ENCODE results near the gene SUPT3H.

Gene SUPT3H

DNA sequence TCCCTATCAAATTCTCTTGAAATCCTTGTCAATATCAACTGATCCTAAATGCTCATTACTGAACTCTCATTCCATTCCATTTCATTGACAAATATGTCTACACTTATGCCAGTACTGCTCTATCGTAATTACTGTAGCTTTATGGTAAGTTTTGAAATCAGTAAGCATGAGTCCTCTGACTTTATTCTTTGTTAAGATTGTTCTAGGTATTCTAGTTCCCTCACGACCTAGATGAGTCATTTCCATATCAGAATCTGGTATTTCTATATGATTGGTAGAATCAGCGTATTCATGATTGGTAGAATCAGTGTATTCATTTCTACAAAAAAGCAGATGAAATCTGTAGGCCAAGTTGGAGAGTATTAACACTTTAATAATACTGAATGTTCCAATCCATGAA lies 368.2 kb downstream of the SUPT3H start:
- H3K4me3 ChIP-seq (ENCODE audit: low read depth, low read length) = no peak overlapping the region
- TF ChIP-seq, protein P1, sequence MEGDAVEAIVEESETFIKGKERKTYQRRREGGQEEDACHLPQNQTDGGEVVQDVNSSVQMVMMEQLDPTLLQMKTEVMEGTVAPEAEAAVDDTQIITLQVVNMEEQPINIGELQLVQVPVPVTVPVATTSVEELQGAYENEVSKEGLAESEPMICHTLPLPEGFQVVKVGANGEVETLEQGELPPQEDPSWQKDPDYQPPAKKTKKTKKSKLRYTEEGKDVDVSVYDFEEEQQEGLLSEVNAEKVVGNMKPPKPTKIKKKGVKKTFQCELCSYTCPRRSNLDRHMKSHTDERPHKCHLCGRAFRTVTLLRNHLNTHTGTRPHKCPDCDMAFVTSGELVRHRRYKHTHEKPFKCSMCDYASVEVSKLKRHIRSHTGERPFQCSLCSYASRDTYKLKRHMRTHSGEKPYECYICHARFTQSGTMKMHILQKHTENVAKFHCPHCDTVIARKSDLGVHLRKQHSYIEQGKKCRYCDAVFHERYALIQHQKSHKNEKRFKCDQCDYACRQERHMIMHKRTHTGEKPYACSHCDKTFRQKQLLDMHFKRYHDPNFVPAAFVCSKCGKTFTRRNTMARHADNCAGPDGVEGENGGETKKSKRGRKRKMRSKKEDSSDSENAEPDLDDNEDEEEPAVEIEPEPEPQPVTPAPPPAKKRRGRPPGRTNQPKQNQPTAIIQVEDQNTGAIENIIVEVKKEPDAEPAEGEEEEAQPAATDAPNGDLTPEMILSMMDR (IDR thresholded peaks at IDR 0.05; ENCODE audit: insufficient read depth, low read depth, low read length, missing control alignments) = no peak
- peak; percentile 10 for DNase-seq (ENCODE audit: low read depth)

DNA sequence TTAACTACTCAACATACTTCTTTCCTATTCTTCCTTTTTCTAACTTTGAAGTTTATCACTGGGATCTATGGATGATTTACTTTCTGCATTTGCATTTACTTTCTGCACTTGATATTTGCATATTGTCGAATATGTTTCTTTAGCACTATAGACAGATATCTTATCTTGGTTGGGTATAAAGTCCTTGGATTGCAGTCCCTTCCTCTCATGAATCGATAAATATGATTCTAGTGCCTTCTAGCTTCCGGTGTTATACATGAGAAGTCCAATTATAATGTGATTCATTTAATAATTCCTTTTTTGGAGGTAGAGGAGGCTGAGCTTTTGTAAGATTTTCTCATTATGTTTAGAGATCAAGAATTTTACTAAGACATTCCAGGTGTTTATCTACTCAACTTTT lies 370.8 kb downstream of the SUPT3H start:
- TF ChIP-seq, protein P1 (IDR thresholded peaks at IDR 0.05; ENCODE audit: insufficient read depth, low read depth, low read length, missing control alignments) = no peak

DNA sequence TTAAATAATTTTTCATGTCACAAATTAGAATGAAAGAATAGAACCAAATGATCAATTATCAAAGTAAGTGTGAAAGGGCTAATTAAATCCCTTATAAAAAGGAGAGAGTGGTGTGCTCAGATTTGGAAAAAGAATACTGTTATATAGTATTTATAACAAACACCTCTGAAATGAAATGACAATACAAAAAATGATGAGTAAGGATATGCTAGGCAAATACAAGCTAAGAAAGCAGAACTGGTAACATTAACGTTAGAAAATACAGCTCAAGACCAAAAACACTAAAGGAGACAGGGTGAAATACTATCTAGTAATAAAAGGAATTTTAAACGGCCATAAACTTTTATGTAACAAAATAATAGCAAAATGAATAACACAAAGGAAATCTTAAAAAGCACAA lies 373.8 kb downstream of the SUPT3H start:
- no peak overlapping the region for H3K4me3 ChIP-seq (ENCODE audit: low read depth, low read length)
- TF ChIP-seq, protein P1 (IDR thresholded peaks at IDR 0.05; ENCODE audit: insufficient read depth, low read depth, low read length, missing control alignments) = no peak
- DNase-seq (ENCODE audit: low read depth) = no peak

More for the DNA sequence above, 370.8 kb downstream of the SUPT3H start:
- no peak overlapping the region for H3K4me3 ChIP-seq (ENCODE audit: low read depth, low read length)
- DNase-seq (ENCODE audit: low read depth) = no peak

DNA sequence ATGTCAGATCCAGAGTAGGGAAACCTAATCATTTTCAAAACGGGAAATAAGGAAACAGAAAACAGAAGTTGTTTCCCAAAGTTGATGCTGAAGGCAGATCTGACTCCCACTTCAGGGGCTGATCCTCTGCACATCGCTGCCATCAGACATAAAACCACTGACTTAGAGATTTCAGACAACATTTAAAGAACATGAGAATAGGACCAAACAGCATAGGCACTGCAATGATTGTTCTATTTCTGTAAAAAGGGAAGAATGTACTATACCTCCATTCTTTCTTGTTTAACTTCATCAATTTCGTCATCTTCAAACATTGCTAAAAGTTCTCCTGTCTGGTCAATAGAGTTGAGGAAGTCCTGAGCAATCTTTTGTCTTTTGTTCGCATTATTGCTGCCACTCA lies 374.3 kb downstream of the SUPT3H start:
- no peak for DNase-seq (ENCODE audit: low read depth)
- TF ChIP-seq, protein P1 (IDR thresholded peaks at IDR 0.05; ENCODE audit: insufficient read depth, low read depth, low read length, missing control alignments) = no peak
- no peak overlapping the region for H3K4me3 ChIP-seq (ENCODE audit: low read depth, low read length)

DNA sequence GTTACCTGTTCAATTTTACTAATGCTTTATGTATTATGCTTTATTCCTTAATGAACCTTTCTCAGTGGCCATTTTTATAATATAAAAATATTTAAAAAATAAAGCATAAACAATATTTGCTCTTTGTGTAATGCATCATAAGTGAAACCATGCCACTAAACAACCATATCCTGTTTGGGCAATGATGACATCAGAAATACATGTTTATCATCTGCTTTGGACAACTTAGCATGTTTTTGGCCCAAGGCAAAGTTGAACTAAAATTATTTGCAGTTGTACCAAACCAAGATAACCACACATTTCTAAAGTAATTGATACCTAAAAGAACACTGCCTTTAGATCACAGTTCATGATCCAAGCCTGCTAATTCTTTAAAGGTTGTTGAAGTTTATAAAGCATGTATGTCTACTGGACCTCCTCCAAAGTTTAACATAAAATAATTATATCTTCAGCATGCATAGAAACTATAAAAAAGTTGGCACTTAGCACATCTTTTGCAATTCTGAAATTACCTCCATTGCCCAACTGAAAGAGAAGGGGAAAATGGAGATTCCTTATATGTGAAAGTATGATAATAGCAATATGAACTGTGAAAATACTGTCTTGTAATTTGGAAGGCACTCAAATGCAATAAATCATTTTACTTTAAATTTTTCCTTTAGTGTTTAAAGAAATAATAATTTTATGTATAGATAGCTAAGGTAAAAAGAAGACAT lies 375.2 kb downstream of the SUPT3H start:
- H3K4me3 ChIP-seq (ENCODE audit: low read depth, low read length) = no peak overlapping the region
- peak; percentile 27 for DNase-seq (ENCODE audit: low read depth)
- TF ChIP-seq, protein P1 (IDR thresholded peaks at IDR 0.05; ENCODE audit: insufficient read depth, low read depth, low read length, missing control alignments) = no peak

DNA sequence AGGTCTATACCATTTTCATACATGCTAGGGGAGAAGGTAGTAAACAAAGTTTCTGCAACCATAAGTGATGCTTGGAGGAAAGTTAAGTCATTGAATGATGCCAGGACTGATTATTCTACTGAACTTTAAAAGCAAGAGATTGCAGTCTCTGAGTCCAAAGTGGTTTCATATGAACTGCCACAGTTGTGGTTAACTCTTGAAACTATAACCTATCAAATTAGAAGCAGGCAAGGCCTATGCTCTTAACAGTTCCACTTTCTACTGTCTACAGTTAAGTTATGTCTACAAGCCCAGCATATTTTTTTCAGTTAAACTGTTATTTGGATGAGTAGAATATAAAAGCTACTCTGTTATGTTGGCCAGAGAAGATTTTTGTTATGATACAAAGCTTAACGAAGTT lies 376.1 kb downstream of the SUPT3H start:
- H3K4me3 ChIP-seq (ENCODE audit: low read depth, low read length) = no peak overlapping the region
- peak; percentile 83 for DNase-seq (ENCODE audit: low read depth)
- TF ChIP-seq, protein P1 (IDR thresholded peaks at IDR 0.05; ENCODE audit: insufficient read depth, low read depth, low read length, missing control alignments) = no peak

DNA sequence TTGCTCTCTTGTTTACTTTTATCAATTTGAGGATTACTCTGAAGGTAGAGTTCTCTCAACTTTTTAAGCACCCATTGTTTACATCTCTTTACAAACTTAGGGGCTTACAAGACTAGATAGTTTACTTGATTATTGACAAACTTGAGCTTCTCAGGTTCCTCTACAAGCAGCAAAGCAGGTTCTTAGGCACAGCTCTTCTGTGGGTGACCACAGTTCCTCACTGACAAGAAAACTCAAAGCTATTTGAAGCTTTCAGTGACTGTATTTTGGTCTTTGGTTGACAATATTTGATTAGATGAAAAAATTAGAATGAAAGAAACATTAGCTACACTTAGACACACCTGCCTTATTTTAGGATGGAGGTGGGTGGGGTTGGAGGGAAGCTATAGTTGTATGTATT lies 376.9 kb downstream of the SUPT3H start:
- TF ChIP-seq, protein P1 (IDR thresholded peaks at IDR 0.05; ENCODE audit: insufficient read depth, low read depth, low read length, missing control alignments) = no peak
- no peak overlapping the region for H3K4me3 ChIP-seq (ENCODE audit: low read depth, low read length)
- DNase-seq (ENCODE audit: low read depth) = peak; percentile 32
